ENCODE results near the gene C8B. TPM values are rescaled to one million over a fixed set of nuclear protein-coding genes. Genes with fewer than 3 reads are reported as not detected.

The C8B gene
- total and polyA plus RNA-seq, 2 experiments from 2014 or later, result not detected

GRCh38 chr1:56925193-56925592, 40.6 kb downstream of the C8B start:
- H3K4me2 ChIP-seq (ENCODE audit: unreplicated experiment), result no peak overlapping the region
- no peak for DNase-seq

GRCh38 chr1:56924116-56924515, 41.7 kb downstream of the C8B start:
- H3K4me2 ChIP-seq (ENCODE audit: unreplicated experiment), result no peak overlapping the region
- H3F3A ChIP-seq (ENCODE audit: insufficient read depth), result peaks cover 18% of the 10 kb centered on the region
- no peak for DNase-seq
- H3K27me3 ChIP-seq (replicated peaks; ENCODE audit: insufficient read depth), result no peaks in the 10 kb centered on the region
- no peaks in the 10 kb centered on the region for H3K9me2 ChIP-seq (ENCODE audit: insufficient read depth)
- no peaks in the 10 kb centered on the region for H4K20me1 ChIP-seq (ENCODE audit: insufficient read depth)
- H3K9ac ChIP-seq, result no peak overlapping the region
- no peak for TF ChIP-seq EZH2phosphoT487 (IDR thresholded peaks at IDR 0.05; ENCODE audit: insufficient read depth, low read depth)
- no peak for TF ChIP-seq EZH2 (IDR thresholded peaks at IDR 0.05; ENCODE audit: insufficient read depth, poor library complexity, severe bottlenecking)
- H3K79me2 ChIP-seq (ENCODE audit: insufficient read depth), result no peaks in the 10 kb centered on the region
- H3K36me3 ChIP-seq (ENCODE audit: low read depth), result no peaks in the 10 kb centered on the region
- H3K9me3 ChIP-seq (ENCODE audit: low read depth), result no peaks in the 10 kb centered on the region
- in situ Hi-C loops (cut with MboI), result no loop called here
- H3K4me1 ChIP-seq (ENCODE audit: insufficient read depth), result peaks cover 20% of the 10 kb centered on the region
- no peak overlapping the region for H2AFZ ChIP-seq
- no peak overlapping the region for H3K4me3 ChIP-seq
- no peak overlapping the region for H3K27ac ChIP-seq
- WGBS, 2 experiments (ENCODE audit: low coverage in 1 of 2, low lambda C conversion rate in 2 of 2, missing lambda C conversion rate in 2 of 2), result 82 to 91% methylated on average over 5 of the region's 5 CpGs

More at GRCh38 chr1:56925193-56925592, 40.6 kb downstream of the C8B start:
- Histone ChIP-seq H2AFZ (no peak overlapping the region), H3F3A (ENCODE audit: insufficient read depth) (peaks cover 11% of the 10 kb centered on the region), H3K4me1 (ENCODE audit: insufficient read depth) (peaks cover 16% of the 10 kb centered on the region), H3K27ac (no peak overlapping the region), H3K9me3 (ENCODE audit: low read depth) (no peaks in the 10 kb centered on the region), H3K4me3 (no peak overlapping the region), H3K9ac (no peak overlapping the region), H3K9me2 (ENCODE audit: insufficient read depth) (no peaks in the 10 kb centered on the region), H3K79me2 (ENCODE audit: insufficient read depth) (no peaks in the 10 kb centered on the region), H3K27me3 (replicated peaks; ENCODE audit: insufficient read depth) (no peaks in the 10 kb centered on the region), H4K20me1 (ENCODE audit: insufficient read depth) (no peaks in the 10 kb centered on the region), H3K36me3 (ENCODE audit: low read depth) (no peaks in the 10 kb centered on the region)
- in situ Hi-C loops (cut with MboI), result no loop called here
- TF ChIP-seq EZH2phosphoT487 (IDR thresholded peaks at IDR 0.05; ENCODE audit: insufficient read depth, low read depth) (no peak), EZH2 (IDR thresholded peaks at IDR 0.05; ENCODE audit: insufficient read depth, poor library complexity, severe bottlenecking) (no peak)

- WGBS, 2 experiments (ENCODE audit: low coverage in 1 of 2, low lambda C conversion rate in 2 of 2, missing lambda C conversion rate in 2 of 2), result 58 to 62% methylated on average over 3 of the region's 3 CpGs
Measured at GRCh38 chr1:56923201-56923600, 42.6 kb downstream of the C8B start.

GRCh38 chr1:56922507-56922906, 43.3 kb downstream of the C8B start:
- no peak overlapping the region for H3K27ac ChIP-seq
- no peaks in the 10 kb centered on the region for H3K36me3 ChIP-seq (ENCODE audit: low read depth)
- DNase-seq, result no peak
- 62 to 78% methylated on average over 1 of the region's 1 CpG for WGBS, 2 experiments (ENCODE audit: low coverage in 1 of 2, low lambda C conversion rate in 2 of 2, missing lambda C conversion rate in 2 of 2)
- no peaks in the 10 kb centered on the region for H3K27me3 ChIP-seq (replicated peaks; ENCODE audit: insufficient read depth)
- H3K4me3 ChIP-seq, result no peak overlapping the region
- in situ Hi-C loops (cut with MboI), result no loop called here
- H4K20me1 ChIP-seq (ENCODE audit: insufficient read depth), result no peaks in the 10 kb centered on the region
- no peak overlapping the region for H3K9ac ChIP-seq
- H3K4me1 ChIP-seq (ENCODE audit: insufficient read depth), result peaks cover 20% of the 10 kb centered on the region
- H2AFZ ChIP-seq, result no peak overlapping the region
- no peaks in the 10 kb centered on the region for H3K9me3 ChIP-seq (ENCODE audit: low read depth)
- TF ChIP-seq EZH2phosphoT487 (IDR thresholded peaks at IDR 0.05; ENCODE audit: insufficient read depth, low read depth) (no peak), EZH2 (IDR thresholded peaks at IDR 0.05; ENCODE audit: insufficient read depth, poor library complexity, severe bottlenecking) (no peak)
- peaks cover 18% of the 10 kb centered on the region for H3F3A ChIP-seq (ENCODE audit: insufficient read depth)
- no peaks in the 10 kb centered on the region for H3K9me2 ChIP-seq (ENCODE audit: insufficient read depth)
- H3K4me2 ChIP-seq (ENCODE audit: unreplicated experiment), result no peak overlapping the region
- no peaks in the 10 kb centered on the region for H3K79me2 ChIP-seq (ENCODE audit: insufficient read depth)

More at GRCh38 chr1:56923201-56923600, 42.6 kb downstream of the C8B start:
- TF ChIP-seq EZH2phosphoT487 (IDR thresholded peaks at IDR 0.05; ENCODE audit: insufficient read depth, low read depth), result no peak
- TF ChIP-seq EZH2 (IDR thresholded peaks at IDR 0.05; ENCODE audit: insufficient read depth, poor library complexity, severe bottlenecking), result no peak
- Histone ChIP-seq H3K36me3 (ENCODE audit: low read depth) (no peaks in the 10 kb centered on the region), H3K27me3 (replicated peaks; ENCODE audit: insufficient read depth) (no peaks in the 10 kb centered on the region), H3K4me1 (ENCODE audit: insufficient read depth) (peaks cover 20% of the 10 kb centered on the region), H3K9me3 (ENCODE audit: low read depth) (no peaks in the 10 kb centered on the region), H3K4me2 (ENCODE audit: unreplicated experiment) (no peak overlapping the region), H2AFZ (no peak overlapping the region), H4K20me1 (ENCODE audit: insufficient read depth) (no peaks in the 10 kb centered on the region), H3K4me3 (no peak overlapping the region), H3F3A (ENCODE audit: insufficient read depth) (peaks cover 18% of the 10 kb centered on the region), H3K79me2 (ENCODE audit: insufficient read depth) (no peaks in the 10 kb centered on the region), H3K9ac (no peak overlapping the region), H3K27ac (no peak overlapping the region), H3K9me2 (ENCODE audit: insufficient read depth) (no peaks in the 10 kb centered on the region)
- no peak for DNase-seq
- in situ Hi-C loops (cut with MboI), result no loop called here

GRCh38 chr1:56922070-56922469, 43.7 kb downstream of the C8B start:
- H3F3A ChIP-seq (ENCODE audit: insufficient read depth), result peaks cover 18% of the 10 kb centered on the region
- no peaks in the 10 kb centered on the region for H3K9me2 ChIP-seq (ENCODE audit: insufficient read depth)
- TF ChIP-seq EZH2phosphoT487 (IDR thresholded peaks at IDR 0.05; ENCODE audit: insufficient read depth, low read depth), result no peak
- TF ChIP-seq EZH2 (IDR thresholded peaks at IDR 0.05; ENCODE audit: insufficient read depth, poor library complexity, severe bottlenecking), result no peak
- no peaks in the 10 kb centered on the region for H4K20me1 ChIP-seq (ENCODE audit: insufficient read depth)
- no peak overlapping the region for H3K4me3 ChIP-seq
- in situ Hi-C loops (cut with MboI), result no loop called here
- no peaks in the 10 kb centered on the region for H3K9me3 ChIP-seq (ENCODE audit: low read depth)
- peaks cover 20% of the 10 kb centered on the region for H3K4me1 ChIP-seq (ENCODE audit: insufficient read depth)
- H3K4me2 ChIP-seq (ENCODE audit: unreplicated experiment), result no peak overlapping the region
- no peak overlapping the region for H2AFZ ChIP-seq
- DNase-seq, result no peak
- no peak overlapping the region for H3K9ac ChIP-seq
- no peak overlapping the region for H3K27ac ChIP-seq
- no peaks in the 10 kb centered on the region for H3K27me3 ChIP-seq (replicated peaks; ENCODE audit: insufficient read depth)
- WGBS, 2 experiments (ENCODE audit: low coverage in 1 of 2, low lambda C conversion rate in 2 of 2, missing lambda C conversion rate in 2 of 2), result 82 to 83% methylated on average over 4 of the region's 4 CpGs
- no peaks in the 10 kb centered on the region for H3K36me3 ChIP-seq (ENCODE audit: low read depth)
- no peaks in the 10 kb centered on the region for H3K79me2 ChIP-seq (ENCODE audit: insufficient read depth)
